Smooth muscle cell of the brain vasculature (primary cell): ENCODE results near the gene MAGEA4.

Experiments
- DNase-seq: peaks from one replicate; pipeline ENCODE4 v3.0.0-alpha.2; 2012; ENCODE audit warnings: low read depth, low spot score

MAGEA4 gene

GRCh38 chrX:151923648-151924047 lies 11.0 kb downstream of the MAGEA4 start:
- no peak for DNase-seq

GRCh38 chrX:151929126-151929525 lies 16.4 kb downstream of the MAGEA4 start:
- no peak for DNase-seq

GRCh38 chrX:151935358-151935757 lies 22.7 kb downstream of the MAGEA4 start:
- DNase-seq, result no peak

DNA sequence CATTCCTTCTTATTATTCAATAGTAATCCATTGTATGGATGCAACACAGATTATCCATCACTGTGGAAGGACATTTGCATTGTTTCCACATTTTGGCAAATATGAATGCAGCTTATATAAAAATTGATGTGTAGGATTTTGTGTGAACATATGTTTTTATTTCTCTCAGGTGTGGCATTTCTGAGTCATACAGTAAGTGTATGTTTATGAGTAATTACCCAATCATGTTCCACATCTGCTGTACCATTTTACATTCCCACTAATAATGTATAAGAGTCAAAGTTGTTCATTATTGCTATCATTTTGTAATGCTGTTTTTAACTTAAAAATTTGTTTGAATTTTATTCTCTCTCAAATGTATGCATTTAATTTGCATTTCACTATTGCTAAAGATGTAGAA lies 25.5 kb downstream of the MAGEA4 start:
- no peak for DNase-seq

GRCh38 chrX:151954730-151955129 lies 42.0 kb downstream of the MAGEA4 start:
- no peak for DNase-seq

DNA sequence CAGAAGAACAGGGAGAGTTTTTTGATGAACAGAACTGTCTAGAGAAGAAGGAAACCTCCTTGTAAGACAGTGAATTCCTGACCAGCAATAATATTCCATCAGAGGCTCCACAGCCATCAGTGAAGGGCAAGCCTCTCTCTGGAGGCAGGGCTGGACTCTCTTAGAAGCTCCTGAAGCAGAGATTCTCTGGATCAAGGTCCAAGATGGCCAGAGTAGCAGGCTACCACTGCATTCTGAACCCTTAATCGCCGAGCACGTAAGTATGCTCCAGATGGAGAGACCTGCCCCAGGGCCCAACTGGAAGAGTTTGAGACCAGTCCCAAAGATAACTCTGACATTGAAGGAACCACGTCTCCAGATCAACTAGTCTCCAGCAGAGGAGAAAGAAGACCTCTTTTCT lies 45.4 kb downstream of the MAGEA4 start:
- no peak for DNase-seq

GRCh38 chrX:151962034-151962433 lies 49.3 kb downstream of the MAGEA4 start:
- DNase-seq, result no peak

GRCh38 chrX:151966236-151966635 lies 53.5 kb downstream of the MAGEA4 start:
- DNase-seq, result no peak

- no peak for DNase-seq
Measured at GRCh38 chrX:151970027-151970426, 57.3 kb downstream of the MAGEA4 start.

DNA sequence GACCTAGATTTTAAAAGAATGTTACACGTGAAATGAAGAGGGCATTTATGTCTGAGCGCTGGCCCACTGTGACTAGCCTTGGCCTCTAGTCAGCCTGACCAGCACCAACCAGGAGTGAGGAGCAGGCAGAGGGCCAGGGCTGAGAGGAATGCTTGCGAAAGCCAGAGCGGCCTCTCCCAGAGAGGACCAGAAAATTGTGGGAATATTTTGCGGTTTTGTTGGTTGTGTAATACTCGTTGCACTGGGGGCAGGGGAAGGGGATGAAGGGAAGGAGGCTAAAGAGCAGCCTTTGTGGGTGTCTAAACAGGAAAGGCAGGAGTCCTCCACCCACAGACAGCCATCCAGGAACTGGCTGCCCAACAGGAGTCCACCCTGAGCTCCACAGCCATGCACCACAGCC lies 58.0 kb downstream of the MAGEA4 start:
- DNase-seq, result peak; percentile 62

DNA sequence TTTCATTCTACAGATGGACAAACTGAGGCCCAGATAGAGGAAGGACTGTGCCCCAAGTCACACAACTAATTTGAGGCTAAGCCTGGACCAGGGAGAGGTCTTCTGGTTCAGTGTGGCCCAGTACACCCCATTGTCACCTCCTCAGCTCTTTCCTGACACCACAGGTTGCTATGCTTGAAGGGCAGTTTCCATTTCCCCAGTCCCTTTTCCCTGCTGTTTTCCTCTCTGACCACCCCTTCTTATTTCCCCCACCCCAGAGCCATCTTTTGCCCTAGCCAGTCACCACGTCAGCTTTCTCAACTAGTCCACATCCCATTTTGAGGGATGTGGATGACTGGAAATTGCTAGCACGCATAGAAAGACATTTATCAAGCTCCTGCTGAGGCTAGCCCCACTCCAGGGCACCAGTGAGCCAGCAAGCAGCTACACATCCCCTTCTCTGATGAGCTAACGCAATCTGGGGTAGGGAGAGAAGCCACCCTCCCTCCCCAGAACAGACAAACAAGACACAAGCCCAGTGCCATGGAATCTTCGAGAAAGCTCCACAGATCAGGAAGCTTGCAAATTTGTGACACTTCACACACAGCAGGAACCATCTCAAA lies 60.5 kb downstream of the MAGEA4 start:
- no peak for DNase-seq

DNA sequence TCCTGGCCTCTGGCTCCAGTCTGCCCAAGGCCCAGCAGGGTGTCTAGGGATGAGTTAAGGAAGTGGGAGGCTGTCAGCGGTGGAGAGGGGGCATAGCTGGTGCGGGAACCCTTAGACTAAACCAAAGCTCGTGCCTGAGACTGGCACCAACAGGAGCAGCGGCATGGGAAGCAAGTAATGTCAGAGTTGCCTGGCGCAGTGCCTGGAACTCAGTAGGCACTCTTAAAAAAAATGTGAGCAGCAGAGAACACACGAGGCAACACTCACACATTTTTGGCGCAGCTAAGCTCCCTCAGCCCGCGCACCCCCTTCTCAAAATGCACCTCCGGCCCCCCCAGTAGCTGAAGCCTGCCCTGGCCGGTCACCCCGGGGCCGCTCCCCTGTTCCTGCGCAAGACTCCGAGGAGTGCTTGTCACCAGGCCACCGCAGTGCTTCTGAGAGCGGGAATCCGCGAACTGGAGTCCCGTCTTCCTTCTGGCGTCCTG lies 61.2 kb downstream of the MAGEA4 start:
- no peak for DNase-seq
